Upper lobe of left lung (tissue), 4 donors: ENCODE data around the gene MYOM3.

Source experiments
- POLR2A ChIP-seq, 4 donors: fragments of 450-650 bp; IDR thresholded peaks; one replicate each; pipeline ENCODE4 v1.5.1; 2016 to 2017; ENCODE audit warnings: antibody characterized with exemption in 4 of 4, mild to moderate bottlenecking in 2 of 4
- POLR2AphosphoS5 ChIP-seq, 2 donors: sonication (generic); formaldehyde crosslinking; IDR thresholded peaks; one replicate each; pipeline ENCODE4 v1.5.1; 2017; ENCODE audit warnings: antibody characterized with exemption in 2 of 2
- TF ChIP-seq, protein P1 (sequence below), 6 experiments: fragments of 450-650 bp in 4 of 6; fragments of 200-600 bp in 2 of 6; sonication (generic) in 2 of 6; IDR thresholded peaks; one replicate each; pipeline ENCODE4 v1.5.1; 2016 to 2019; ENCODE audit warnings: antibody characterized with exemption in 6 of 6

GRCh38 chr1:24094554-24094953 lies 17.4 kb downstream of the MYOM3 start:
- TF ChIP-seq POLR2A (IDR thresholded peaks at IDR 0.05) (no peak), POLR2AphosphoS5 (IDR thresholded peaks at IDR 0.05) (no peak)
- TF ChIP-seq, protein P1, sequence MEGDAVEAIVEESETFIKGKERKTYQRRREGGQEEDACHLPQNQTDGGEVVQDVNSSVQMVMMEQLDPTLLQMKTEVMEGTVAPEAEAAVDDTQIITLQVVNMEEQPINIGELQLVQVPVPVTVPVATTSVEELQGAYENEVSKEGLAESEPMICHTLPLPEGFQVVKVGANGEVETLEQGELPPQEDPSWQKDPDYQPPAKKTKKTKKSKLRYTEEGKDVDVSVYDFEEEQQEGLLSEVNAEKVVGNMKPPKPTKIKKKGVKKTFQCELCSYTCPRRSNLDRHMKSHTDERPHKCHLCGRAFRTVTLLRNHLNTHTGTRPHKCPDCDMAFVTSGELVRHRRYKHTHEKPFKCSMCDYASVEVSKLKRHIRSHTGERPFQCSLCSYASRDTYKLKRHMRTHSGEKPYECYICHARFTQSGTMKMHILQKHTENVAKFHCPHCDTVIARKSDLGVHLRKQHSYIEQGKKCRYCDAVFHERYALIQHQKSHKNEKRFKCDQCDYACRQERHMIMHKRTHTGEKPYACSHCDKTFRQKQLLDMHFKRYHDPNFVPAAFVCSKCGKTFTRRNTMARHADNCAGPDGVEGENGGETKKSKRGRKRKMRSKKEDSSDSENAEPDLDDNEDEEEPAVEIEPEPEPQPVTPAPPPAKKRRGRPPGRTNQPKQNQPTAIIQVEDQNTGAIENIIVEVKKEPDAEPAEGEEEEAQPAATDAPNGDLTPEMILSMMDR (IDR thresholded peaks at IDR 0.05): no peak
